SK-N-SH (cell line): ENCODE data around the gene SSRP1.

ENCODE experiments used
- EP300 ChIP-seq, 2 experiments: IDR thresholded peaks; 2 replicates each; pipeline versions ENCODE4 v1.4.0 to v1.6.1; 2012; ENCODE audit warnings: borderline replicate concordance in 1 of 2, low read depth in 1 of 2, low read length in 1 of 2
- JUND ChIP-seq: IDR thresholded peaks from 2 replicates; pipeline ENCODE4 v1.4.0; 2012
- POLR2AphosphoS5 ChIP-seq: IDR thresholded peaks from 2 replicates; pipeline ENCODE4 v1.6.1; 2012; ENCODE audit warnings: low read depth, low read length
- RFX5 ChIP-seq: IDR thresholded peaks from 2 replicates; pipeline ENCODE4 v1.6.1; 2012; ENCODE audit warnings: mild to moderate bottlenecking, improper control_type of control experiment, low read length
- TAF1 ChIP-seq: IDR thresholded peaks from 2 replicates; pipeline ENCODE4 v1.6.1; 2012; ENCODE audit warnings: low read depth, mild to moderate bottlenecking, low read length, moderate library complexity, borderline replicate concordance
- TF ChIP-seq, protein P1 (sequence below): fragments of 200-600 bp; sonication (generic); IDR thresholded peaks from 2 replicates; pipeline ENCODE4 v1.6.1; 2017; ENCODE audit warnings: antibody characterized with exemption, mild to moderate bottlenecking, moderate library complexity
- TF ChIP-seq, protein P2 (sequence below): IDR thresholded peaks from 2 replicates; pipeline ENCODE4 v1.4.0; 2012; ENCODE audit warnings: low read depth, borderline replicate concordance
- TF ChIP-seq, protein P3 (sequence below): IDR thresholded peaks from 2 replicates; pipeline ENCODE4 v1.4.0; 2012; ENCODE audit warnings: low read depth
- TF ChIP-seq, protein P4 (sequence below): IDR thresholded peaks from 2 replicates; pipeline ENCODE4 v1.6.1; 2012; ENCODE audit warnings: mild to moderate bottlenecking, low read depth, low read length, moderate library complexity

DNA sequence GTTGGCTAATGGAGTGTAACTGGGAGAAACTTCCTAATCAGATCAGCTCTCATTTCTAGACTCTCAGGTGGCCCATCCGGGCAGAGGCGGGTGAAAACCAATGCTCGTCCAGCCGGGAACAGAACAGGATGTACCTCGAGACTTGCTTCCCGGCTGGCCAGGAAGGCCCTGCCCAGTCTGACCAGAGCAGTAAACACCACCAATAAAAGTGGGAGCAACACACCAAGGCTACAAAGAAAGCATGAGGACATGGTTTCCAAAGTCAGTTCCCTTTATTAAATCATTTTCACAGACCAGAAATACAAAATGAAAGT is 10.0 kb downstream of the SSRP1 start:
- TF ChIP-seq EP300 (IDR thresholded peaks at IDR 0.05; ENCODE audit: borderline replicate concordance in 1 of 2, low read depth in 1 of 2, low read length in 1 of 2) (no peak), RFX5 (no peak), TAF1 (no peak), POLR2AphosphoS5 (no peak), JUND (no peak)
- TF ChIP-seq, protein P1, sequence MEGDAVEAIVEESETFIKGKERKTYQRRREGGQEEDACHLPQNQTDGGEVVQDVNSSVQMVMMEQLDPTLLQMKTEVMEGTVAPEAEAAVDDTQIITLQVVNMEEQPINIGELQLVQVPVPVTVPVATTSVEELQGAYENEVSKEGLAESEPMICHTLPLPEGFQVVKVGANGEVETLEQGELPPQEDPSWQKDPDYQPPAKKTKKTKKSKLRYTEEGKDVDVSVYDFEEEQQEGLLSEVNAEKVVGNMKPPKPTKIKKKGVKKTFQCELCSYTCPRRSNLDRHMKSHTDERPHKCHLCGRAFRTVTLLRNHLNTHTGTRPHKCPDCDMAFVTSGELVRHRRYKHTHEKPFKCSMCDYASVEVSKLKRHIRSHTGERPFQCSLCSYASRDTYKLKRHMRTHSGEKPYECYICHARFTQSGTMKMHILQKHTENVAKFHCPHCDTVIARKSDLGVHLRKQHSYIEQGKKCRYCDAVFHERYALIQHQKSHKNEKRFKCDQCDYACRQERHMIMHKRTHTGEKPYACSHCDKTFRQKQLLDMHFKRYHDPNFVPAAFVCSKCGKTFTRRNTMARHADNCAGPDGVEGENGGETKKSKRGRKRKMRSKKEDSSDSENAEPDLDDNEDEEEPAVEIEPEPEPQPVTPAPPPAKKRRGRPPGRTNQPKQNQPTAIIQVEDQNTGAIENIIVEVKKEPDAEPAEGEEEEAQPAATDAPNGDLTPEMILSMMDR, result no peak
- TF ChIP-seq, protein P2, sequence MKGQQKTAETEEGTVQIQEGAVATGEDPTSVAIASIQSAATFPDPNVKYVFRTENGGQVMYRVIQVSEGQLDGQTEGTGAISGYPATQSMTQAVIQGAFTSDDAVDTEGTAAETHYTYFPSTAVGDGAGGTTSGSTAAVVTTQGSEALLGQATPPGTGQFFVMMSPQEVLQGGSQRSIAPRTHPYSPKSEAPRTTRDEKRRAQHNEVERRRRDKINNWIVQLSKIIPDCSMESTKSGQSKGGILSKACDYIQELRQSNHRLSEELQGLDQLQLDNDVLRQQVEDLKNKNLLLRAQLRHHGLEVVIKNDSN, result no peak
- TF ChIP-seq, protein P3, sequence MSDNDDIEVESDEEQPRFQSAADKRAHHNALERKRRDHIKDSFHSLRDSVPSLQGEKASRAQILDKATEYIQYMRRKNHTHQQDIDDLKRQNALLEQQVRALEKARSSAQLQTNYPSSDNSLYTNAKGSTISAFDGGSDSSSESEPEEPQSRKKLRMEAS, result no peak
- TF ChIP-seq, protein P4, sequence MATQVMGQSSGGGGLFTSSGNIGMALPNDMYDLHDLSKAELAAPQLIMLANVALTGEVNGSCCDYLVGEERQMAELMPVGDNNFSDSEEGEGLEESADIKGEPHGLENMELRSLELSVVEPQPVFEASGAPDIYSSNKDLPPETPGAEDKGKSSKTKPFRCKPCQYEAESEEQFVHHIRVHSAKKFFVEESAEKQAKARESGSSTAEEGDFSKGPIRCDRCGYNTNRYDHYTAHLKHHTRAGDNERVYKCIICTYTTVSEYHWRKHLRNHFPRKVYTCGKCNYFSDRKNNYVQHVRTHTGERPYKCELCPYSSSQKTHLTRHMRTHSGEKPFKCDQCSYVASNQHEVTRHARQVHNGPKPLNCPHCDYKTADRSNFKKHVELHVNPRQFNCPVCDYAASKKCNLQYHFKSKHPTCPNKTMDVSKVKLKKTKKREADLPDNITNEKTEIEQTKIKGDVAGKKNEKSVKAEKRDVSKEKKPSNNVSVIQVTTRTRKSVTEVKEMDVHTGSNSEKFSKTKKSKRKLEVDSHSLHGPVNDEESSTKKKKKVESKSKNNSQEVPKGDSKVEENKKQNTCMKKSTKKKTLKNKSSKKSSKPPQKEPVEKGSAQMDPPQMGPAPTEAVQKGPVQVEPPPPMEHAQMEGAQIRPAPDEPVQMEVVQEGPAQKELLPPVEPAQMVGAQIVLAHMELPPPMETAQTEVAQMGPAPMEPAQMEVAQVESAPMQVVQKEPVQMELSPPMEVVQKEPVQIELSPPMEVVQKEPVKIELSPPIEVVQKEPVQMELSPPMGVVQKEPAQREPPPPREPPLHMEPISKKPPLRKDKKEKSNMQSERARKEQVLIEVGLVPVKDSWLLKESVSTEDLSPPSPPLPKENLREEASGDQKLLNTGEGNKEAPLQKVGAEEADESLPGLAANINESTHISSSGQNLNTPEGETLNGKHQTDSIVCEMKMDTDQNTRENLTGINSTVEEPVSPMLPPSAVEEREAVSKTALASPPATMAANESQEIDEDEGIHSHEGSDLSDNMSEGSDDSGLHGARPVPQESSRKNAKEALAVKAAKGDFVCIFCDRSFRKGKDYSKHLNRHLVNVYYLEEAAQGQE, result no peak; the same call in 1 of the 2 replicates
